B cell (primary cell): Measurements from ENCODE around the gene SDK2. TPM values are rescaled to one million over a fixed set of nuclear protein-coding genes. Genes with fewer than 3 reads are reported as not detected.

Experiments used
- ATAC-seq: fragments of 200-7000 bp; cut with Tn5 transposase; one replicate; pipeline ENCODE4 v1.10.0; 2021; ENCODE audit warnings: low read depth, mild to moderate bottlenecking, moderate number of reproducible peaks, moderate library complexity
- CTCF ChIA-PET: fragments of 350-600 bp; sonication (Branson Sonifier 250); formaldehyde crosslinking; loops from one replicate; lab custom pipeline; 2021; ENCODE audit warnings: antibody characterized with exemption, inconsistent platforms; lab: Charles Lee
- POLR2A ChIA-PET: fragments of 350-600 bp; sonication (Branson Sonifier 250); formaldehyde crosslinking; loops from one replicate; lab custom pipeline; 2021; ENCODE audit warnings: antibody characterized with exemption; lab: Charles Lee
- DNase-seq: peaks from one replicate; pipeline ENCODE4 v3.0.0; 2013
- H2AFZ ChIP-seq: 2 replicates; pipeline ENCODE4 v1.6.1; 2012; ENCODE audit warnings: mild to moderate bottlenecking, low read depth, low read length; ENCODE audit not compliant: insufficient read depth, poor library complexity, severe bottlenecking
- H3K27ac ChIP-seq, 2 donors: 1 replicate in 1 of 2; 2 replicates in 1 of 2; pipeline ENCODE4 v1.5.1; 2012 to 2013; ENCODE audit warnings: low read length in 2 of 2, mild to moderate bottlenecking in 2 of 2, moderate library complexity in 1 of 2
- H3K27me3 ChIP-seq, 4 experiments: fragments of 200-600 bp in 1 of 4; sonication (generic) in 1 of 4; replicated peaks in 1 of 4; 1 replicate in 2 of 4; 2 replicates in 2 of 4; pipeline versions ENCODE4 v1.6.1 to v1.7.0; 2013 to 2016; ENCODE audit warnings: low read length in 3 of 4, mild to moderate bottlenecking in 2 of 4, mixed read lengths in 1 of 4, moderate library complexity in 1 of 4; ENCODE audit not compliant: insufficient read depth in 4 of 4, control insufficient read depth in 3 of 4; ENCODE audit errors: control extremely low read depth in 1 of 4
- H3K36me3 ChIP-seq, 2 experiments: replicated peaks in 1 of 2; 1 replicate in 1 of 2; 2 replicates in 1 of 2; pipeline versions ENCODE4 v1.6.1 to v1.7.1; 2013; ENCODE audit warnings: low read length in 1 of 2; ENCODE audit not compliant: insufficient read depth in 2 of 2, control insufficient read depth in 1 of 2; ENCODE audit errors: control extremely low read depth in 1 of 2, extremely low read depth in 1 of 2
- H3K4me1 ChIP-seq, 2 donors: fragments of 200-600 bp in 1 of 2; sonication (generic) in 1 of 2; 1 replicate in 1 of 2; 2 replicates in 1 of 2; pipeline versions ENCODE4 v1.5.1 to v1.6.1; 2013 to 2017; ENCODE audit warnings: low read length in 2 of 2; ENCODE audit not compliant: control insufficient read depth in 2 of 2, insufficient read depth in 2 of 2
- H3K4me2 ChIP-seq: replicated peaks from 2 replicates; pipeline ENCODE3; 2012; ENCODE audit warnings: mild to moderate bottlenecking, low read depth, low read length; ENCODE audit not compliant: poor library complexity, severe bottlenecking
- H3K4me3 ChIP-seq, 5 experiments: fragments of 200-600 bp in 1 of 5; sonication (generic) in 1 of 5; 1 replicate in 3 of 5; 2 replicates in 2 of 5; pipeline versions ENCODE4 v1.5.1 to v1.7.0; 2011 to 2016; ENCODE audit warnings: low read length in 4 of 5, mild to moderate bottlenecking in 4 of 5, low read depth in 2 of 5, control low read depth in 1 of 5, moderate library complexity in 1 of 5; ENCODE audit not compliant: insufficient read depth in 1 of 5; ENCODE audit errors: control extremely low read depth in 1 of 5, extremely low read depth in 1 of 5
- H3K79me2 ChIP-seq: fragments of 200-600 bp; sonication (generic); one replicate; pipeline ENCODE4 v1.6.0; 2016; ENCODE audit warnings: low read length; ENCODE audit not compliant: control insufficient read depth, insufficient read depth
- H3K9ac ChIP-seq: fragments of 200-600 bp; sonication (generic); 2 replicates; pipeline ENCODE4 v1.6.1; 2017; ENCODE audit warnings: mild to moderate bottlenecking, low read length, moderate library complexity
- H3K9me3 ChIP-seq, 3 donors: one replicate each; pipeline versions ENCODE4 v1.6.1 to v1.7.1; 2013; ENCODE audit warnings: low read length in 2 of 3; ENCODE audit not compliant: control insufficient read depth in 2 of 3, insufficient read depth in 1 of 3; ENCODE audit errors: control extremely low read depth in 1 of 3
- H4K20me1 ChIP-seq: 2 replicates; pipeline ENCODE4 v1.6.0; 2012; ENCODE audit warnings: mild to moderate bottlenecking, low read length; ENCODE audit not compliant: insufficient read depth, control insufficient read depth, poor library complexity, severe bottlenecking
- H3K27ac Mint-ChIP-seq: one replicate; pipeline ENCODE4 v1.8.0; 2021; ENCODE audit warnings: mixed read lengths
- H3K27me3 Mint-ChIP-seq: one replicate; pipeline ENCODE4 v1.8.0; 2021; ENCODE audit warnings: mixed read lengths
- H3K4me1 Mint-ChIP-seq: one replicate; pipeline ENCODE4 v1.8.0; 2021; ENCODE audit warnings: mixed read lengths
- H3K4me3 Mint-ChIP-seq: one replicate; pipeline ENCODE4 v1.8.0; 2021; ENCODE audit warnings: mixed read lengths
- H3K9me3 Mint-ChIP-seq: one replicate; pipeline ENCODE4 v1.8.0; 2022; ENCODE audit warnings: mixed read lengths; ENCODE audit not compliant: insufficient read depth
- CTCF ChIP-seq: fragments of 200-600 bp; IDR thresholded peaks from one replicate; pipeline ENCODE4 v1.8.0; 2022; ENCODE audit warnings: antibody characterized with exemption, mild to moderate bottlenecking
- EZH2 ChIP-seq: IDR thresholded peaks from 2 replicates; pipeline ENCODE4 v1.6.1; 2012; ENCODE audit warnings: borderline replicate concordance, low read depth, mild to moderate bottlenecking, moderate library complexity, low read length; ENCODE audit not compliant: insufficient read depth, poor library complexity, severe bottlenecking
- WGBS: methylation state at CpG from one replicate; pipeline ENCODE4 v1.1.5; 2013; ENCODE audit warnings: missing lambda C conversion rate; ENCODE audit not compliant: insufficient coverage; 5-methylcytosine and 5-hydroxymethylcytosine counted together
- intact Hi-C: fragments of 100-400 bp; cut with micrococcal nuclease; formaldehyde crosslinking; loops from one replicate; pipeline ENCODE4 v1.10.0; 2022
- polyA plus RNA-seq: library from polyadenylated mRNA; depleted of rRNA; stranded (reverse); fragments of >200 nt; gene quantifications from 2 replicates; pipeline ENCODE4 v1.2.3, GENCODE V29; 2012
- total RNA-seq, 2 donors: library from RNA; stranded (reverse); fragments of 120-200 nt in 1 of 2; gene quantifications; 1 replicate in 1 of 2; 2 replicates in 1 of 2; pipeline versions ENCODE4 v1.2.3 to v1.2.4, GENCODE V29; 2013 to 2022

The SDK2 gene
- total and polyA plus RNA-seq, 2 donors (not counting 1 experiment from before 2014, with no cell fraction given), result 3.2 to 13.0 TPM

- H3K4me2 ChIP-seq, result no peak overlapping the region
- H2AFZ ChIP-seq, result no peak overlapping the region
- H3K79me2 ChIP-seq, result no peaks in the 10 kb centered on the region
- H3K9me3 ChIP-seq, result no peaks in the 10 kb centered on the region
- Mint-ChIP-seq H3K27me3 (no peaks in the 10 kb centered on the region), H3K27ac (no peak overlapping the region), H3K4me3 (no peak overlapping the region), H3K4me1 (no peaks in the 10 kb centered on the region), H3K9me3 (no peaks in the 10 kb centered on the region)
- 91% methylated on average over 11 of the region's 11 CpGs for WGBS
- DNase-seq (no peak), ATAC-seq (no peak)
- ChIA-PET POLR2A (no interaction called here), CTCF (no interaction called here)
- no peak overlapping the region for H3K4me3 ChIP-seq
- TF ChIP-seq EZH2, result no peak
- TF ChIP-seq CTCF, result no peak
- no peak overlapping the region for H3K27ac ChIP-seq
- H3K36me3 ChIP-seq, result peaks cover 0 to 17% of the 10 kb centered on the region in 2 experiments
- no peak overlapping the region for H3K9ac ChIP-seq
- no peaks in the 10 kb centered on the region for H4K20me1 ChIP-seq
- intact Hi-C loops, result no loop called here
- no peaks in the 10 kb centered on the region for H3K4me1 ChIP-seq
- no peaks in the 10 kb centered on the region for H3K27me3 ChIP-seq
Measured at GRCh38 chr17:73390851-73391250, 253.4 kb downstream of the SDK2 start.

DNA sequence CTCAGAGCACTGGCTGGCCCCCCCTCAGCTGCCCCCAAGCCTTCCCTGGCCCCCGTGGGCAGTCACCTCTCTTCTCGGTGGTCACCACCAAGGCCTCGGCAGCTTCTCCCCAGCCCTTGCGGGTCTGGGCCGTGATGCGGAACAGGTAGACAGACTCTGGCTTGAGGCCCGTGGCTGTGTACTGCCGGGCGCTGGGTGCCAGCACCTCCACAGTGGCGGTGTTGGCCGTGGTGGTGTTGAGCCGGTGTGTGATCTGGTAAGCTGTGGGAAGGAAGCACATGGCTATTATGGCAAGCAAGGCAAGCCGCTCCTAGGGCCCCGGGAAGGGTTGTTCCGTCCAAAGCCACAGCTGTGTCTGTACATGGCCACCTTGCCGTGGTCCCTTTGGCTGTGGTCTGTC, 254.0 kb downstream of the SDK2 start:
- no peak overlapping the region for H3K27ac Mint-ChIP-seq
- no peaks in the 10 kb centered on the region for H3K27me3 Mint-ChIP-seq
- H3K27me3 ChIP-seq, result no peaks in the 10 kb centered on the region
- H3K9ac ChIP-seq, result no peak overlapping the region
- no peaks in the 10 kb centered on the region for H3K4me1 ChIP-seq
- H3K4me2 ChIP-seq, result no peak overlapping the region
- H3K4me3 ChIP-seq, result no peak overlapping the region
- TF ChIP-seq CTCF (no peak), EZH2 (no peak)
- H3K9me3 ChIP-seq, result no peaks in the 10 kb centered on the region
- intact Hi-C loops, result no loop called here
- H3K36me3 ChIP-seq, result peaks cover 0 to 22% of the 10 kb centered on the region in 2 experiments
- no peak overlapping the region for H3K4me3 Mint-ChIP-seq
- 91% methylated on average over 16 of the region's 16 CpGs for WGBS
- no peak overlapping the region for H2AFZ ChIP-seq
- H3K4me1 Mint-ChIP-seq, result no peaks in the 10 kb centered on the region
- H4K20me1 ChIP-seq, result no peaks in the 10 kb centered on the region
- DNase-seq (no peak), ATAC-seq (no peak)
- no peaks in the 10 kb centered on the region for H3K9me3 Mint-ChIP-seq
- H3K27ac ChIP-seq, result no peak overlapping the region
- POLR2A ChIA-PET, result no interaction called here
- no peaks in the 10 kb centered on the region for H3K79me2 ChIP-seq
- CTCF ChIA-PET, result no interaction called here
